ENCODE results near the gene TSPAN10. TPM values are rescaled to one million over a fixed set of nuclear protein-coding genes. Genes with fewer than 3 reads are reported as not detected.

TSPAN10 gene
- total RNA-seq = 39.1 TPM

GRCh38 chr17:81636505-81637288 lies at the start of gene TSPAN10, which contains the start of gene NPLOC4:
TSPAN10 (plus strand) TSS chr17:81637196; CDS start chr17:81642413, 5,217 bp downstream.
NPLOC4 (minus strand) TSS chr17:81637112; CDS start chr17:81636930, 182 bp downstream.

DNA sequence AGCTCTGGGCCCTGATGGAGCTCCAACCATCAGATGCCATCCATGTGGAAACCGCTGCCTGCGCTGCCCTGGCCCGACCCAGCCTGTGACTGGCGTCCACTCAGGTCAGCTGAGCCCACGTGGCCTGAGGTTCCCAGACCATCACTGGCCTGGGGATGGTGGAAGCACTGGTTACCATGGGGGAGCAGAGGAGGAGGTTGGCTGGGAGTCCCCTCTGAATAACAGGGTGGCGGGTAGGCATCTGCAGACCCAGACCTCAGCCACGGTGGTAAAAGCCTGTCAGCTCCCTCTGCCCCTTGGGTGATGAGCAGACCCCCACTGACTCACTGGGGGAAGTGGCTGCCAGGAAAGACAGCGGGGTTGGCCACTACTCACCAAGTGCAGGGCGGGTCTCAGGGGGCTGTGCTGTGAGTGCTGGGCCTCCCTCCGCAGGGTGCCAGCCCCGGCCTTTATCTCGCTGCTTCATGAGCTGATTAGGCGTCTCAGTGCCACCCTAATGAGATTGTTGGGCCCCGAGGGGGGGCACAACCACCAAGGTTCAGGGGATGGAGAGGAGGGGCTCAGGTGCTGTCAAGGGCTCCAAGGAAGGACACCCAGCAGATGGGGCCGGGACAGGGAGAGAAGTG lies 19.2 kb downstream of the TSPAN10 start, which contains the start of gene PDE6G:
Gene PDE6G, minus strand, starts transcription at position 425 of the 626 bp plus-strand sequence. CDS start 3,237 bp downstream, outside the sequence.

DNA sequence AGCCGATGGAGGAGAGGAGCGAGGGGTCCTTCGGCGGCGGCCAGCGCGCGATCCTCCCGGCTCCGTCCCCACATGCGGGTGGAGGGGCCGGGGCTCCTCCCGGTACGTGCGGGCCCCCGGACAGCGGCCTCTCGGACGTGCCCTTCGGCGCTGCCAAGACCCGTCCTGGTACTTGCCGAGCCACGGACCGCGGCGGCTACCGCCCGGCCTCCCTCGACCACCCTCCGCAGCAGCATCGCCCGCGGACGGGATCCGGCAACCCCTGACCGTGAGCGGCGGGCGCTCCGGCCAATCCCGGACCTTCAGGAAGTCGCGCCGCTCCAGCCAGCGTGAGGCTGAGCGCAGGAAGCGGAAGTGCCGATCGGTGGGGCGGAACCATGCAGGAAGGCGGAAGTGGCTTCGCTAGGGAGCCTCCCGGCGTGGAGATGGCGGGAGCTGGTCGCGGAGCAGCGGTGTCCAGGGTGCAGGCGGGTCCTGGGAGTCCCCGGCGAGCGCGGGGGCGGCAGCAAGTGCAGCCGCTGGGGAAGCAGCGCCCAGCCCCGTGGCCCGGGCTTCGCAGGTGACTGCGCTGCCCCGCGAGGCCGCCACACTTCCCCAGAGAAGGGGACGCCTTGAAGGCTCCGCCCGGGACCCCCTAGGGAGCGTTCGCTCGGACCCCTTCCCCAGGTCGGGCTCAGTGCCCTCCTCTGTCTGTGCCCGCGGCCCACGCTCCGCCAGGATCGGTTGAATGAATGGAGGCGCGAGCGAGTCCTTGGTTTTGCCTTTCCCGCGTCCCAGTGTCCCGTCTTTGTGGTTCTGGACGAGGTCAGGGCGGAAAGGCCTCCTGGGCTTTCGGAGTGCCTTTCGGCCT lies 29.6 kb downstream of the TSPAN10 start, which contains the start of the genes CCDC137 and OXLD1:
Gene CCDC137, plus strand, starts transcription at position 396 of the 850 bp plus-strand sequence. Its CDS starts 30 bp downstream, at position 426.
Gene OXLD1, minus strand, starts transcription at position 264 of the 850 bp plus-strand sequence. Its CDS starts 28 bp downstream, at position 236.

DNA sequence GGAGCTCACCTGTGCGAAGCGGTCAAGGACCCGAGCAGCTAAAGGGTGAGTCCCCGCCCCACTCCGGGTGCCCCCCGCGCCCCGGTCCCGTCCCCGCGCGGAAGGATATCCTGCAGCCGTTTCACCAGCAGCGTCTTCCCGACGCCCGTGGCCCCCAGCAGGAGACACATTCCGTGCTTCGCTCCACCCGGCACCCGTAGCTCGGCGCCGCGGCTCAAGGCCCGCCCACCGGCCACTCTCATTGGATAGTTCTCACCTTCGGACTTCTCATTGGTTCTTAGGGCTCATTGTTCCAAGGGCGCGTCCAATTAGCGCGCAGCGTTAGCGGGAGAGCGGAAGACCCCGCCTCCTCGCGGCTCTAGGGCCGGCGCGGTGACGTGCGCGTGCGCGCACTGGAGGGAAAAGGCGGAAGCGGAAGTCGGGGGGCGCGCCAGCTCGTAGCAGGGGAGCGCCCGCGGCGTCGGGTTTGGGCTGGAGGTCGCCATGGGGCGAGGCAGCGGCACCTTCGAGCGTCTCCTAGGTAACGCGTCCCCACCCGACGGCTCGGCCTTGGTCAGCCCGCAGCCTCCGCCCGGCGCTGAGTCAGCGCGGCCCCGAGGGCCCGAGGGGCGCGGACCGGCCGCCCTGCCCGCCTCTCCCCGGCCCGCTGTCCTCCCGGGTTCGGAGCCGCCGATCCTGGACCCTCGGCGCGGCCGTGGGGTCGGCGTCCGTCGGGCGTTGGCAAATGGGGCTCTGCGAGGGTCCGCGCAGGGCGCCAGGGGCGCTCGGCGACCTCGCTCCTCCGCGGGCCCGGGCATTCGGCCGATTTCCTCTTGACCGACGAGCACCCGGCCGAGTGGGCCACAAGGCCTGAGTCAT lies 46.8 kb downstream of the TSPAN10 start, which contains the start of the genes ARL16 and HGS:
Gene ARL16, minus strand, starts transcription at position 214 of the 858 bp plus-strand sequence. Its CDS starts 44 bp downstream, at position 170.
Gene HGS, plus strand, starts transcription at position 428 of the 858 bp plus-strand sequence. Its CDS starts 56 bp downstream, at position 484.

Other genes starting within 250 kb of the TSPAN10 start
- 34.8 TPM for gene BAHCC1, start 241.7 kb upstream of the TSPAN10 start, total RNA-seq
- gene ACTG1, start 124.4 kb upstream of the TSPAN10 start, total RNA-seq = 5,635 TPM
- 7.9 TPM for gene FSCN2, start 108.8 kb upstream of the TSPAN10 start, total RNA-seq
- gene FAAP100, start 84.8 kb upstream of the TSPAN10 start, total RNA-seq = 44.5 TPM
- gene NPLOC4, start 84 bp upstream of the TSPAN10 start, total RNA-seq = 75.5 TPM
- gene PDE6G, start 19.3 kb downstream of the TSPAN10 start, total RNA-seq = 6.4 TPM
- gene OXLD1, start 29.4 kb downstream of the TSPAN10 start, total RNA-seq = 21.6 TPM
- gene CCDC137, start 29.5 kb downstream of the TSPAN10 start, total RNA-seq = 33.9 TPM
- gene ARL16, start 46.6 kb downstream of the TSPAN10 start, total RNA-seq = 39.8 TPM
- 54.9 TPM for gene HGS, start 46.8 kb downstream of the TSPAN10 start, total RNA-seq
- gene MRPL12, start 66.2 kb downstream of the TSPAN10 start, total RNA-seq = 9.3 TPM
- gene SLC25A10, start 75.1 kb downstream of the TSPAN10 start, total RNA-seq = 12.3 TPM
- gene GCGR, start 167.0 kb downstream of the TSPAN10 start, total RNA-seq = 0.27 TPM
- gene MCRIP1, start 196.1 kb downstream of the TSPAN10 start, total RNA-seq = 76.1 TPM
- not detected for gene PPP1R27, start 197.9 kb downstream of the TSPAN10 start, total RNA-seq
- 232 TPM for gene P4HB, start 223.3 kb downstream of the TSPAN10 start, total RNA-seq
- gene ARHGDIA, start 234.1 kb downstream of the TSPAN10 start, total RNA-seq = 54.5 TPM